ENCODE results near the gene ARFGEF2. TPM values are rescaled to one million over a fixed set of nuclear protein-coding genes. Genes with fewer than 3 reads are reported as not detected.
"Not testable (repeated sequence)": the region's sequence is repeated elsewhere in the genome, so short reads cannot be mapped to it uniquely, and the experiment has no call there.

The ARFGEF2 gene
- polyA plus RNA-seq, 1 donor (not counting 4 experiments of a cell fraction or from before 2014, with no cell fraction given) = 19.2 TPM

GRCh38 chr20:48932375-48932941 lies 10.9 kb downstream of the ARFGEF2 start:
- Histone ChIP-seq H3K36me3 (ENCODE audit: control insufficient read depth in 2 of 2, extremely low read depth in 1 of 2, insufficient read depth in 2 of 2, low read length in 2 of 2) (no peaks in the 10 kb centered on the region), H3K79me2 (ENCODE audit: control insufficient read depth, insufficient read depth, low read length) (peaks cover 68% of the 10 kb centered on the region), H4K20me1 (ENCODE audit: control insufficient read depth, extremely low read depth, insufficient read depth, low read length) (peaks cover 28% of the 10 kb centered on the region), H3K4me1 (ENCODE audit: control insufficient read depth, extremely low read depth, insufficient read depth, low read length) (peaks cover 4% of the 10 kb centered on the region), H3K9ac (ENCODE audit: control insufficient read depth, extremely low read depth, insufficient read depth, low read length) (no peak overlapping the region), H3K27me3 (ENCODE audit: control insufficient read depth, extremely low read depth, insufficient read depth, low read length) (no peaks in the 10 kb centered on the region), H3K9me1 (ENCODE audit: control insufficient read depth, extremely low read depth, insufficient read depth, low read length) (no peaks in the 10 kb centered on the region), H3K9me3 (ENCODE audit: control insufficient read depth, low read depth, low read length) (no peaks in the 10 kb centered on the region), H2AFZ (ENCODE audit: control insufficient read depth, low read length) (no peak overlapping the region), H3K4me2 (ENCODE audit: control insufficient read depth, extremely low read depth, insufficient read depth, low read depth, low read length) (no peak overlapping the region), H3K27ac (ENCODE audit: control insufficient read depth, insufficient read depth, low read length) (no peak overlapping the region), H3K4me3 (ENCODE audit: control insufficient read depth in 2 of 3, extremely low read depth in 1 of 3, insufficient read depth in 2 of 3, low read depth in 1 of 3, low read length in 3 of 3) (no peak overlapping the region)
- FAIRE-seq = no peak
- TF ChIP-seq CTCF (optimal IDR thresholded peaks at IDR 0.05 in 1 of 3, IDR thresholded peaks at IDR 0.05 in 1 of 3, conservative IDR thresholded peaks at IDR 0.05 in 1 of 3; ENCODE audit: extremely low read depth in 1 of 3, insufficient read depth in 2 of 3, low read length in 3 of 3) (no peak), EZH2 (IDR thresholded peaks at IDR 0.05; ENCODE audit: low read length) (no peak)
- DNase-seq (ENCODE audit: low read depth, low spot score) = no peak
- dilution Hi-C loops (cut with MboI; ENCODE audit: extremely low pct_ligation_motif_present, low sequenced_read_pairs) = no loop called here

DNA sequence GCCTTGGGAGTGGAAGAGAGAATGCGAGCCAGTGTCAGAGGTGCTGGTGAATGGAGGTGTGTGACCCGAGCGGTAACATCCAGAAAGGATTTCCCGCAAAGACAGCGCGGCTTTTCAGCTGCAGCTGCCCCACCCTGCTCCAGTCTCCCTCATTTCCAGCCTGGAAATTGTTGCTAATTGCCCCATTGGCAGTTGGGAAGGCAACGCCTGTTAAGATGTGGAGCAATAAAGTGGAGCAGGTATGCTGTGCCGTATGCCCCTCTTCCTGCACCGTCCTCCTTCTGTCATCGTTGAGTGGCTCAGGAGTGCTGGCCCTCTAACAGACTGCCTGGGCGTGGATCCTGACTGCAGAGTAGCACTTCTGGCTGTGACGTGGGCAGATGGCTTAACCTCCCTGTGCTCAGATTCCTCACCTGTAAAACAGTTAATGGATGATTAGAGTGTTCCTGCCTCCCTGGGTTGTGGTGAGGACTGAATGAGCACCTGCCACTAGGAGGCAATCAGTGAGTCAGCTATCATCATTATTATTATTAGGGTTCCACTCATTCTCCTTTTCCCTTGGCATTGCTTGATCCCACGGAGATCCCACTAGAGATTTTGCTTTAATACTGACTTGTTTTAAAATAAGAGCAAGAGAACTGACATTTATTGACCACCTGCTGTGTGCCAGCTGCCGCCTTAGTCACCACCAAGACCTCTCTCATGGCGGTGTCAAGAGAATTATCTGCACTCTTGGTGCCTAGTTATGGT lies 11.7 kb downstream of the ARFGEF2 start:
- DNase-seq (ENCODE audit: low read depth, low spot score) (no peak), FAIRE-seq (no peak)
- H3K4me2 ChIP-seq (ENCODE audit: control insufficient read depth, extremely low read depth, insufficient read depth, low read depth, low read length) = no peak overlapping the region
- H2AFZ ChIP-seq (ENCODE audit: control insufficient read depth, low read length) = no peak overlapping the region
- H3K9me3 ChIP-seq (ENCODE audit: control insufficient read depth, low read depth, low read length) = no peaks in the 10 kb centered on the region
- no peak overlapping the region for H3K4me3 ChIP-seq (ENCODE audit: control insufficient read depth in 2 of 3, extremely low read depth in 1 of 3, insufficient read depth in 2 of 3, low read depth in 1 of 3, low read length in 3 of 3)
- dilution Hi-C loops (cut with MboI; ENCODE audit: extremely low pct_ligation_motif_present, low sequenced_read_pairs) = no loop called here
- no peaks in the 10 kb centered on the region for H3K36me3 ChIP-seq (ENCODE audit: control insufficient read depth in 2 of 2, extremely low read depth in 1 of 2, insufficient read depth in 2 of 2, low read length in 2 of 2)
- H4K20me1 ChIP-seq (ENCODE audit: control insufficient read depth, extremely low read depth, insufficient read depth, low read length) = peaks cover 28% of the 10 kb centered on the region
- TF ChIP-seq CTCF (optimal IDR thresholded peaks at IDR 0.05 in 1 of 3, IDR thresholded peaks at IDR 0.05 in 1 of 3, conservative IDR thresholded peaks at IDR 0.05 in 1 of 3; ENCODE audit: extremely low read depth in 1 of 3, insufficient read depth in 2 of 3, low read length in 3 of 3) (peak in 2 of 3 experiments; percentile 20 to 33), EZH2 (IDR thresholded peaks at IDR 0.05; ENCODE audit: low read length) (no peak)
- no peaks in the 10 kb centered on the region for H3K27me3 ChIP-seq (ENCODE audit: control insufficient read depth, extremely low read depth, insufficient read depth, low read length)
- no peaks in the 10 kb centered on the region for H3K9me1 ChIP-seq (ENCODE audit: control insufficient read depth, extremely low read depth, insufficient read depth, low read length)
- no peak overlapping the region for H3K27ac ChIP-seq (ENCODE audit: control insufficient read depth, insufficient read depth, low read length)
- no peak overlapping the region for H3K9ac ChIP-seq (ENCODE audit: control insufficient read depth, extremely low read depth, insufficient read depth, low read length)
- H3K4me1 ChIP-seq (ENCODE audit: control insufficient read depth, extremely low read depth, insufficient read depth, low read length) = peaks cover 4% of the 10 kb centered on the region
- peaks cover 69% of the 10 kb centered on the region for H3K79me2 ChIP-seq (ENCODE audit: control insufficient read depth, insufficient read depth, low read length)

DNA sequence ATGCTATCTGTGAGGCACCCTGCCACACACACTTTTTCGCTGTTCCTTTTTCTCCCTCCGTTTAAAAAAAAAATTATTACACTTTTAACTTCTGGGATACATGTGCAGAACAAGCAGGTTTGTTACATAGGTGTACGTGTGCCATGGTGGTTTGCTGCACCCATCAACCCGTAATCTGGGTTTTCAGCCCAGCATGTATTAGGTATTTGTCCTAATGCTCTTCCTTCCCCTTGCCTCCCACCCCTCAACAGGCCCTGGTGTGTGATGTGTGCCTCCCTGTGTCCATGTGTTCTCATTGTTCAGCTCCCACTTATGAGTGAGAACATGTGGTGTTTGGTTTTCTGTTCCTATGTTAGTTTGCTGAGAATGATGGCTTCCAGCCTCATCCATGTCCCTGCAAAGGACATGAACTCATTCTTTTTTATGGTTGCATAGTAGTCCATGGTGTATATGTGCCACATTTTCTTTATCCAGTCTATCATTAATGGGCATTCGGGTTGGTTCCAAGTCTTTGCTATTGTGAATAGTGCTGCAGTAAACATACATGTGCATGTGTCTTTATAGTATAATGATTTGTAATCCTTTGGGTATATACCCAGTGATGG lies 12.9 kb downstream of the ARFGEF2 start:
- H3K9me1 ChIP-seq (ENCODE audit: control insufficient read depth, extremely low read depth, insufficient read depth, low read length); H3K4me2 ChIP-seq (ENCODE audit: control insufficient read depth, extremely low read depth, insufficient read depth, low read depth, low read length); H3K27ac ChIP-seq (ENCODE audit: control insufficient read depth, insufficient read depth, low read length); H3K4me3 ChIP-seq (ENCODE audit: control insufficient read depth in 2 of 3, extremely low read depth in 1 of 3, insufficient read depth in 2 of 3, low read depth in 1 of 3, low read length in 3 of 3); DNase-seq (ENCODE audit: low read depth, low spot score); H3K4me1 ChIP-seq (ENCODE audit: control insufficient read depth, extremely low read depth, insufficient read depth, low read length); H3K27me3 ChIP-seq (ENCODE audit: control insufficient read depth, extremely low read depth, insufficient read depth, low read length); dilution Hi-C loops (cut with MboI; ENCODE audit: extremely low pct_ligation_motif_present, low sequenced_read_pairs); H3K9me3 ChIP-seq (ENCODE audit: control insufficient read depth, low read depth, low read length); FAIRE-seq; H3K36me3 ChIP-seq (ENCODE audit: control insufficient read depth in 2 of 2, extremely low read depth in 1 of 2, insufficient read depth in 2 of 2, low read length in 2 of 2); H2AFZ ChIP-seq (ENCODE audit: control insufficient read depth, low read length); H3K9ac ChIP-seq (ENCODE audit: control insufficient read depth, extremely low read depth, insufficient read depth, low read length): not testable (repeated sequence)
- Histone ChIP-seq H4K20me1 (ENCODE audit: control insufficient read depth, extremely low read depth, insufficient read depth, low read length) (peaks cover 28% of the 10 kb centered on the region), H3K79me2 (ENCODE audit: control insufficient read depth, insufficient read depth, low read length) (peaks cover 66% of the 10 kb centered on the region)

Data from keratinocyte (primary cell).